Measurements from ENCODE around the gene MYO7B. TPM values are rescaled to one million over a fixed set of nuclear protein-coding genes. Genes with fewer than 3 reads are reported as not detected.

The MYO7B gene
- total and polyA plus RNA-seq, 9 of the 15 experiments (the other 6 are each of a cell fraction or from before 2014, with no cell fraction given): 0.08 TPM; not detected in 8

DNA sequence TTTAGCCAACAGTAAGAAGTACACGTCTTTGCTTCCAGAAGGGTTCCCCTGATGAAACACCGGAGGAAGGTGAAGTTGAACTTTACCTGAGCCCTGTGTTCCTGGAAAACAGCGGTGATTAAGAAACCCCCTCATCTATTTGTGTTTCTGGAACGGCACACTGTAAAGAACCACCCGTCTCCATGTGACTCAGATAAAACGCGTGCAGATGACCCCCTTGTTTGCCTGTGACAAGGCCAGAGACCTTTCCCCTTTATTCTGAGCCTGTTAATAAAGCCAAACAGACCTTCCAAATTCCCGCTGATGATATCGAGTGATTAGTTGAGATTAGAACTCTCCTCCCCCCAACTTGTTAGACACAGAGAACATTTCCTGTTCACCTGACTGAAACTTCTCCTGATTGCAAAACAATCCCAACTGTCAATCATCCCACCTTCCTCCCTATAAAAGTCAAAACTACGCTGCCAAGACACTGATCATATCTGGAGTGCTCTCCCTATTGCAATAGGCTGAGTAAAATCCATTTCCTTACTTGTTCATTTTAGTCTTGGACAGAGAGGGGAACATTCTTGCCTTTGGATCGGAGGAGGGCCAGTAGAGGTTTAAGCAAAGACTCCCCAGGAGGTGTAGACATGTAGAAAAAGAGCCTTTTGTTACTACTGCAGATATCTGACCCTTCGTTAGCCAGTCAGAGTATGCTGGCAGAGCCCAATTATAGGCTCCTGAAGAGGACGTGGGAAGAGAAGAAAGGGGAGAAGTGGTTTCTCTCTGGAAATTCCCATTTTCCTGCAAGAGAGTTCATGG is 8.3 kb upstream of the MYO7B start (continued):
- TF ChIP-seq MAZ (CRISPR knock-in tag; conservative IDR thresholded peaks at IDR 0.05 in 1 of 2, IDR thresholded peaks at IDR 0.05 in 1 of 2): 0 out of 4 replicates have a peak, but pooled peaks of 1 of the 2 experiments have one; percentile 9
- no peak for TF ChIP-seq ESRRB (CRISPR knock-in tag; IDR thresholded peaks at IDR 0.05; ENCODE audit: borderline replicate concordance)
- no peak for TF ChIP-seq NCOR1 (IDR thresholded peaks at IDR 0.05)
- 0 out of 2 replicates have a peak, but pooled peaks have one; percentile 9 for TF ChIP-seq NFIC (IDR thresholded peaks at IDR 0.05)
- 0 out of 2 replicates have a peak, but pooled peaks have one; percentile 17 for TF ChIP-seq CREM (IDR thresholded peaks at IDR 0.05; ENCODE audit: low read depth)
- TF ChIP-seq MTA3 (IDR thresholded peaks at IDR 0.05; ENCODE audit: borderline replicate concordance): no peak
- TF ChIP-seq, protein P1, sequence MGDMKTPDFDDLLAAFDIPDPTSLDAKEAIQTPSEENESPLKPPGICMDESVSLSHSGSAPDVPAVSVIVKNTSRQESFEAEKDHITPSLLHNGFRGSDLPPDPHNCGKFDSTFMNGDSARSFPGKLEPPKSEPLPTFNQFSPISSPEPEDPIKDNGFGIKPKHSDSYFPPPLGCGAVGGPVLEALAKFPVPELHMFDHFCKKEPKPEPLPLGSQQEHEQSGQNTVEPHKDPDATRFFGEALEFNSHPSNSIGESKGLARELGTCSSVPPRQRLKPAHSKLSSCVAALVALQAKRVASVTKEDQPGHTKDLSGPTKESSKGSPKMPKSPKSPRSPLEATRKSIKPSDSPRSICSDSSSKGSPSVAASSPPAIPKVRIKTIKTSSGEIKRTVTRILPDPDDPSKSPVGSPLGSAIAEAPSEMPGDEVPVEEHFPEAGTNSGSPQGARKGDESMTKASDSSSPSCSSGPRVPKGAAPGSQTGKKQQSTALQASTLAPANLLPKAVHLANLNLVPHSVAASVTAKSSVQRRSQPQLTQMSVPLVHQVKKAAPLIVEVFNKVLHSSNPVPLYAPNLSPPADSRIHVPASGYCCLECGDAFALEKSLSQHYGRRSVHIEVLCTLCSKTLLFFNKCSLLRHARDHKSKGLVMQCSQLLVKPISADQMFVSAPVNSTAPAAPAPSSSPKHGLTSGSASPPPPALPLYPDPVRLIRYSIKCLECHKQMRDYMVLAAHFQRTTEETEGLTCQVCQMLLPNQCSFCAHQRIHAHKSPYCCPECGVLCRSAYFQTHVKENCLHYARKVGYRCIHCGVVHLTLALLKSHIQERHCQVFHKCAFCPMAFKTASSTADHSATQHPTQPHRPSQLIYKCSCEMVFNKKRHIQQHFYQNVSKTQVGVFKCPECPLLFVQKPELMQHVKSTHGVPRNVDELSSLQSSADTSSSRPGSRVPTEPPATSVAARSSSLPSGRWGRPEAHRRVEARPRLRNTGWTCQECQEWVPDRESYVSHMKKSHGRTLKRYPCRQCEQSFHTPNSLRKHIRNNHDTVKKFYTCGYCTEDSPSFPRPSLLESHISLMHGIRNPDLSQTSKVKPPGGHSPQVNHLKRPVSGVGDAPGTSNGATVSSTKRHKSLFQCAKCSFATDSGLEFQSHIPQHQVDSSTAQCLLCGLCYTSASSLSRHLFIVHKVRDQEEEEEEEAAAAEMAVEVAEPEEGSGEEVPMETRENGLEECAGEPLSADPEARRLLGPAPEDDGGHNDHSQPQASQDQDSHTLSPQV (IDR thresholded peaks at IDR 0.05): 0 out of 2 replicates have a peak, but pooled peaks have one; percentile 15
- TF ChIP-seq ETV5 (CRISPR knock-in tag; IDR thresholded peaks at IDR 0.05; ENCODE audit: low read depth): no peak
- TF ChIP-seq, protein P2, sequence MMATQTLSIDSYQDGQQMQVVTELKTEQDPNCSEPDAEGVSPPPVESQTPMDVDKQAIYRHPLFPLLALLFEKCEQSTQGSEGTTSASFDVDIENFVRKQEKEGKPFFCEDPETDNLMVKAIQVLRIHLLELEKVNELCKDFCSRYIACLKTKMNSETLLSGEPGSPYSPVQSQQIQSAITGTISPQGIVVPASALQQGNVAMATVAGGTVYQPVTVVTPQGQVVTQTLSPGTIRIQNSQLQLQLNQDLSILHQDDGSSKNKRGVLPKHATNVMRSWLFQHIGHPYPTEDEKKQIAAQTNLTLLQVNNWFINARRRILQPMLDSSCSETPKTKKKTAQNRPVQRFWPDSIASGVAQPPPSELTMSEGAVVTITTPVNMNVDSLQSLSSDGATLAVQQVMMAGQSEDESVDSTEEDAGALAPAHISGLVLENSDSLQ (IDR thresholded peaks at IDR 0.05): peak; percentile 98
- TF ChIP-seq HDAC1 (IDR thresholded peaks at IDR 0.05): peak in 1 of 2 experiments; percentile 16; a peak in 1 of 4 replicates
- no peak for TF ChIP-seq MTA2 (IDR thresholded peaks at IDR 0.05; ENCODE audit: low read depth)
- 0 out of 2 replicates have a peak, but pooled peaks have one; percentile 15 for TF ChIP-seq XRCC5 (IDR thresholded peaks at IDR 0.05; ENCODE audit: low read depth, low read length)
- TF ChIP-seq RBFOX2 (IDR thresholded peaks at IDR 0.05; ENCODE audit: low read depth, low read length): no peak
- TF ChIP-seq SMAD4 (CRISPR knock-in tag; conservative IDR thresholded peaks at IDR 0.05): 0 out of 2 replicates have a peak, but pooled peaks have one; percentile 3
- TF ChIP-seq, protein P3, sequence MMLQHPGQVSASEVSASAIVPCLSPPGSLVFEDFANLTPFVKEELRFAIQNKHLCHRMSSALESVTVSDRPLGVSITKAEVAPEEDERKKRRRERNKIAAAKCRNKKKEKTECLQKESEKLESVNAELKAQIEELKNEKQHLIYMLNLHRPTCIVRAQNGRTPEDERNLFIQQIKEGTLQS (IDR thresholded peaks at IDR 0.05): 0 out of 2 replicates have a peak, but pooled peaks have one; percentile 13
- TF ChIP-seq, protein P3 (CRISPR knock-in tag; conservative IDR thresholded peaks at IDR 0.05): no peak; the same call in 1 of the 2 replicates
- no peak for TF ChIP-seq CCAR2 (IDR thresholded peaks at IDR 0.05; ENCODE audit: low read depth, low read length)
- 0 out of 2 replicates have a peak, but pooled peaks have one; percentile 8 for TF ChIP-seq TARDBP (IDR thresholded peaks at IDR 0.05)
- TF ChIP-seq FOXK2 (conservative IDR thresholded peaks at IDR 0.05 in 1 of 2, IDR thresholded peaks at IDR 0.05 in 1 of 2; ENCODE audit: low read depth in 2 of 2): no peak
- TF ChIP-seq ARID1B (IDR thresholded peaks at IDR 0.05): peak; percentile 44
- TF ChIP-seq TCFL5 (CRISPR knock-in tag; conservative IDR thresholded peaks at IDR 0.05): no peak
- TF ChIP-seq MED1 (CRISPR knock-in tag; IDR thresholded peaks at IDR 0.05; ENCODE audit: borderline replicate concordance): no peak
- no peak for TF ChIP-seq FUS (optimal IDR thresholded peaks at IDR 0.05; ENCODE audit: low read depth, low read length)

Data from K562 (cell line).